ENCODE measurements around the gene ANKRD39. TPM values are rescaled to one million over a fixed set of nuclear protein-coding genes. Genes with fewer than 3 reads are reported as not detected.

ANKRD39 gene
- total and polyA plus RNA-seq, 2 of the 8 experiments (the other 6 are each of a cell fraction or from before 2014, with no cell fraction given), result 18.5 to 21.3 TPM

DNA sequence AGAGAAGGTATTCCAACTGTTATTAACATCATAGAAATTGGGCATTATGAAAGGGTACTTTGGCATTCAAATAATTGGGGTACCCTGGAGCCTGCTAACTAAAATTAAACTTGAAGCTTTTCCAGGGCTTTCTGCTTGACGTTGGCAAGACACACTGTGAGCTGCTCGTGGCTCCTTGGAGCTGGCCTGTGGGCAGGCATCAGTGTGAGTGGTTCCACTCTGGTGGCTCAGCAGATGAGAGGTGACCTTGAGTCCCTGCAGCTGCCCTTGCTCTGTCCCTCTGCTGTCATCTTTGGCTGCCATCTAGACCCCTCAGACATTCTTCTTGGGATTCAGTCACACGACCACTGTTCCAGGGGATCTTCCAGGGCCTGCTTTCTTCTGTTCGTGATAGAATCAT, 35.0 kb downstream of the ANKRD39 start:
- Histone ChIP-seq H2BK15ac (ENCODE audit: low read length) (no peak overlapping the region), H3K4me1 (replicated peaks in 1 of 4; ENCODE audit: control insufficient read depth in 3 of 4, insufficient read depth in 4 of 4, low read length in 3 of 4) (peaks cover 0 to 16% (median 10%) of the 10 kb centered on the region in 4 experiments; a peak in 5 of 7 replicates), H3K9ac (replicated peaks in 1 of 4; ENCODE audit: extremely low read depth in 1 of 4, low read depth in 3 of 4, low read length in 3 of 4) (no peak overlapping the region), H4K20me1 (replicated peaks in 1 of 2; ENCODE audit: control insufficient read depth in 1 of 2, insufficient read depth in 2 of 2, low read length in 2 of 2) (peaks cover 12 to 41% of the 10 kb centered on the region in 2 experiments), H2BK20ac (ENCODE audit: low read length) (no peak overlapping the region), H3K9me3 (ENCODE audit: insufficient read depth in 2 of 2, low read depth in 1 of 2, low read length in 1 of 2) (no peaks in the 10 kb centered on the region), H3K4me3 (ENCODE audit: extremely low read depth in 1 of 4, insufficient read depth in 2 of 4, low read depth in 3 of 4, low read length in 4 of 4) (no peak overlapping the region), H4K5ac (ENCODE audit: insufficient read length, low read depth, low read length) (no peak overlapping the region), H3K23me2 (ENCODE audit: low read depth, low read length) (0 out of 2 replicates have a peak, but pooled peaks cover under 1% of the 10 kb centered on the region), H3K23ac (ENCODE audit: insufficient read length) (no peak overlapping the region), H3K18ac (ENCODE audit: extremely low read depth, low read length) (no peak overlapping the region), H2AK5ac (ENCODE audit: low read depth, low read length) (no peak overlapping the region), H3K4me2 (ENCODE audit: insufficient read depth in 1 of 2, low read depth in 2 of 2, low read length in 2 of 2) (no peak overlapping the region), H3K36me3 (ENCODE audit: control insufficient read depth in 2 of 4, insufficient read depth in 4 of 4, low read length in 3 of 4) (peaks cover 6 to 39% (median 14%) of the 10 kb centered on the region in 4 experiments; a peak in 7 of 8 replicates), H3K79me1 (ENCODE audit: low read depth, low read length) (peaks cover 31% of the 10 kb centered on the region), H3K27ac (ENCODE audit: low read depth, low read length) (no peak overlapping the region), H3K27me3 (replicated peaks in 1 of 4; ENCODE audit: control insufficient read depth in 3 of 4, extremely low read depth in 1 of 4, insufficient read depth in 3 of 4, low read length in 3 of 4) (no peaks in the 10 kb centered on the region), H3K56ac (replicated peaks; ENCODE audit: insufficient read length, low read depth, low read length) (no peak overlapping the region), H3K14ac (ENCODE audit: insufficient read length) (no peak overlapping the region), H3K79me2 (ENCODE audit: control insufficient read depth in 1 of 2, insufficient read depth in 2 of 2, low read length in 2 of 2) (peaks cover 3 to 67% of the 10 kb centered on the region in 2 experiments; a peak in 3 of 4 replicates), H3K4ac (replicated peaks; ENCODE audit: insufficient read length, low read depth, low read length) (no peak overlapping the region), H2BK12ac (ENCODE audit: low read depth, low read length) (no peak overlapping the region), H2AFZ (ENCODE audit: low read length) (no peak overlapping the region), H4K8ac (ENCODE audit: extremely low read depth, insufficient read depth, low read length) (no peak overlapping the region; the same call in 1 of the 2 replicates), H2BK5ac (ENCODE audit: low read depth, low read length) (no peak overlapping the region), H4K91ac (replicated peaks; ENCODE audit: insufficient read length, low read length) (no peak overlapping the region), H2BK120ac (replicated peaks; ENCODE audit: low read depth, low read length) (no peak overlapping the region)
- TF ChIP-seq NRF1 (IDR thresholded peaks at IDR 0.05; ENCODE audit: low read depth, low read length), result no peak
- TF ChIP-seq CBX5 (IDR thresholded peaks at IDR 0.05; ENCODE audit: low read depth, low read length), result no peak
- no peak for TF ChIP-seq E2F6 (IDR thresholded peaks at IDR 0.05)
- no peak for FAIRE-seq
- CTCF ChIA-PET (ENCODE audit: partially characterized antibody), result interaction anchor here (0.6 to 1.5 kb wide), 7 partner anchors 8 to 128 kb away, joined by 3 to 6 read pairs (median 3); partner anchors contain the start of gene ANKRD39
- POLR2A ChIA-PET (ENCODE audit: partially characterized antibody), result interaction anchor here (0.7 to 1.2 kb wide), 3 partner anchors 11 to 36 kb away, joined by 3 read pairs; partner anchors contain the start of gene ANKRD39
- WGBS, 2 experiments (ENCODE audit: extremely low coverage in 1 of 2, insufficient coverage in 1 of 2, insufficient read length in 1 of 2, insufficient replicate concordance in 2 of 2, low coverage in 1 of 2, low lambda C conversion rate in 2 of 2, missing lambda C conversion rate in 1 of 2), result 97% methylated on average over 4 of the region's 4 CpGs; no CpG with 5 or more reads in 1 of the 2 experiments
- DNase-seq (ENCODE audit: low read depth in 1 of 2, low spot score in 2 of 2), result no peak

All from H1 (cell line).